Stimulated activated naive B cell treated with anti-CD40 and anti-IgM and Interleukin-4, amounts not matched to agents 10 μg/mL and 1 μg/mL and 100 μg/mL, for 72 hours (primary cell): ENCODE measurements around the gene CFDP1.
A peak's percentile ranks its signal among the peaks of the same experiment; 100 is the strongest.
"Not testable (repeated sequence)": the region's sequence is repeated elsewhere in the genome, so short reads cannot be mapped to it uniquely, and the experiment has no call there.

ENCODE experiments used
- ATAC-seq, 2 donors: fragments of 150-1000 bp; cut with Tn5 transposase; replicated peaks; 2 replicates each; pipeline ENCODE4 v1.10.0; 2021; ENCODE audit warnings: moderate library complexity in 1 of 2
- DNase-seq: peaks from one replicate; pipeline ENCODE4 v3.0.0; 2021
- H3K27ac Mint-ChIP-seq: one replicate; pipeline ENCODE4 v1.8.0; 2022; ENCODE audit warnings: mild to moderate bottlenecking, mixed read lengths
- H3K27me3 Mint-ChIP-seq, 2 donors: one replicate each; pipeline ENCODE4 v1.8.0; 2022; ENCODE audit warnings: mixed read lengths in 2 of 2
- H3K36me3 Mint-ChIP-seq, 2 donors: one replicate each; pipeline ENCODE4 v1.8.0; 2022; ENCODE audit warnings: mixed read lengths in 2 of 2, mild to moderate bottlenecking in 1 of 2
- H3K4me1 Mint-ChIP-seq, 2 donors: one replicate each; pipeline ENCODE4 v1.8.0; 2022; ENCODE audit warnings: mixed read lengths in 2 of 2, mild to moderate bottlenecking in 1 of 2
- H3K4me3 Mint-ChIP-seq, 2 donors: one replicate each; pipeline ENCODE4 v1.8.0; 2022; ENCODE audit warnings: mild to moderate bottlenecking in 2 of 2, mixed read lengths in 2 of 2, moderate library complexity in 1 of 2
- H3K9me3 Mint-ChIP-seq, 2 donors: one replicate each; pipeline ENCODE4 v1.8.0; 2022; ENCODE audit warnings: mixed read lengths in 2 of 2, mild to moderate bottlenecking in 1 of 2

The CFDP1 gene

DNA sequence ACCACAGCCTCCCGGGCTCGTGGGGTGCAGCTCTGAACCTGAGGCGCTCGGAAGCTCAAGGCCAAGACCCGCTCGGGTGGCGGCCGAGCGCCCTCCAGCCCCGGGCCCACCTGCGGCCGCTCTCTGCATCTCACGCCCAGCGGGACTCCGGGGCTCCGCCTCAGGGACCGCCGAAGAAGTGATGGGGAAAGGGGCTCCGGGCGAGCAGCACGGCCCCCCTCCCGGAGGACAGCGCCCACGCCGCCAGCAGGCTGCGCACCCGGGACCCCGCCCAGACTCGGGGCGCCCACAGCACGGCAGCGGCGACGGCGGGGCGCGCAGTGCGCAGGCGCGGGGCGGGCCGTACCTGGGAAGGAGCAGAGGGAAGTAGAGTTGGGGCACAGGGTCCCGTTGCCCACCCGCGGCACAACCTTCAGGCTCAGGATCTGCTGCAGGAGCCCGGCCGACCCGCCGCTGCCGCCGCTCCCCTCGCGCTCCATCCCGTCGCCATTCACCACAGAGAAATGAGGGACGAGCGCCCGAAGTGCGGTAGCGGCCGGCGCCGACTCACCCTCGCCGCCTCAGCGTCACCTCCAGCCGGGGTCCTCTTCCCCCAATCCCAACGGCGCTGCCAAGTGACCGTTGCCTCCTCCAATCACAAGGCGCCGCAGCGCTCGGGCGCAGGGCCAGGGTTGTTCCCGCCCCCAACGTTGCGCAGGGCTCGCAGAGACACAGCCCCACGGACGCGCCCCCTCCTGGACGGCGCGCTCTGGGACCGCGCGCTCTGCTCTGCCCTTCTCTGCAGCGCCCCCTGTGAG lies 31.0 kb upstream of the CFDP1 start, which contains the start of gene TMEM170A:
TMEM170A (minus strand) TSS at position 568 of the 797 bp plus-strand sequence; CDS start at position 479, 89 bp downstream.
- H3K27me3 Mint-ChIP-seq, result no peaks in the 10 kb centered on the region
- peak within 1 kb of the TSS; percentile 87 to 91 for H3K4me3 Mint-ChIP-seq
- H3K4me1 Mint-ChIP-seq, result peaks cover 21 to 37% of the 10 kb centered on the region in 2 donors
- ATAC-seq (peak; percentile 95), DNase-seq (peak; percentile 99)
- H3K27ac Mint-ChIP-seq, result peak within 1 kb of the TSS; percentile 94
- H3K9me3 Mint-ChIP-seq, result no peaks in the 10 kb centered on the region
- H3K36me3 Mint-ChIP-seq, result peaks cover 10 to 11% of the 10 kb centered on the region in 2 donors

DNA sequence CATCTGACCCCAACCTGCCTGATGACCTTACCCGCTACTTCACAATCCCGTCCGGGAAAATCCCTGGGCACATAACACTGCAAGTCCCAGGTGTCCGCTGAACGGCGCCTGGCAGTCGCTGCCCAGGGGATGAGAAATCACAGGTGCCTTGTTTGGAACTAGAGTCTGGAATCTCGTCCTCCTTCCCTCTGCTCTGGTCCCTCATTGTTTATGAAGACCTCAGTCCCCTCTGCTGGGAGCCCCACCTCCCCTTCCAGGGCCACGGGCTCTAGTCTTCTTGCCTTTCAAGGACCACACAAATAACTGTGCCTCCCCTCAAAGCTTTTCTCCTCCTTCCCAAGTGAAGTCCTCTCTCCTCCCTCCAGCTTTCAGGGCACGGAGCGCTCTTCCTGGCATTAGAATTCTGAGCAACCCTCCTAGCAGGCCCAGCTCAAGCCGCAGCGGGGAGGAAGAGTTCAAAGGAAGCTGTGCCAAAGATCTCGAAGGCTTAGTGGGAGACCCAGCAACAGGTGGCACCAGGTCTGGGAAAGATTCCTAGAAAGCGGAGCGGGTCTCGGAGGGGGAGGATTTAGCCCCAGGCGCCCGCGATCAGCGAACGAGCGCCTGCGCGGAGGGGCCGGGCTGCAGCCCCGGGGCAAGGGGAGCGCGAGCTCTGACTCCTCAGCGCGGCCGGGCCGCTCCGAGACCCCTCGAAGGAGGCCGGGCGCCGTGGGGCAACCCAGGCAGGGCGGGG lies 30.3 kb upstream of the CFDP1 start:
- H3K27me3 Mint-ChIP-seq, DNase-seq, H3K9me3 Mint-ChIP-seq: not testable (repeated sequence)
- H3K27ac Mint-ChIP-seq, result peak overlapping the region; percentile 73
- H3K4me3 Mint-ChIP-seq, result peak overlapping the region; percentile 87 to 91
- H3K4me1 Mint-ChIP-seq, result peaks cover 21 to 43% of the 10 kb centered on the region in 2 donors
- ATAC-seq, result peak; percentile 19 to 26
- H3K36me3 Mint-ChIP-seq, result peaks cover 10 to 11% of the 10 kb centered on the region in 2 donors

DNA sequence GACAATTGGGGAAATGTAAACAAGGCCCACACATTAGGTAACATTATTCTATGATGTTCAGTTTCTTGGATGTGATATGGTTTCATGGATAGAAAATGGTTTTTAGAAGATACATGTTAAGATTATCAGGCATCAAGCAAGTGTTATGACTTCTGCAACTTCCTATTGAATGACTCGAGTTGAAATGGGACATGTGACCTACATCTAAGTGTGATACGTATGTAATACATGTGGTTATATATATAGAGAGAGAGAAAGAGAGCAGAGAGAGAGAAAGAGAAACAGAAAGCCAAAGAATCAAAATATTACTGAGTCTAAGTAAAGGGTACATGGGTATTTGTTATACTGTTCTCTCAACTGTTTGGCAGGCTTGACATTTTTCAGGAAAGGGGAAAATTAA lies 29.5 kb upstream of the CFDP1 start:
- DNase-seq, result no peak
- peaks cover 10 to 15% of the 10 kb centered on the region in 2 donors for H3K36me3 Mint-ChIP-seq
- H3K4me3 Mint-ChIP-seq, result peak overlapping the region; percentile 87 to 91
- peaks cover 22 to 49% of the 10 kb centered on the region in 2 donors for H3K4me1 Mint-ChIP-seq
- H3K27me3 Mint-ChIP-seq, result no peaks in the 10 kb centered on the region
- peak overlapping the region; percentile 32 for H3K27ac Mint-ChIP-seq
- H3K9me3 Mint-ChIP-seq, result no peaks in the 10 kb centered on the region
- ATAC-seq, result no peak

DNA sequence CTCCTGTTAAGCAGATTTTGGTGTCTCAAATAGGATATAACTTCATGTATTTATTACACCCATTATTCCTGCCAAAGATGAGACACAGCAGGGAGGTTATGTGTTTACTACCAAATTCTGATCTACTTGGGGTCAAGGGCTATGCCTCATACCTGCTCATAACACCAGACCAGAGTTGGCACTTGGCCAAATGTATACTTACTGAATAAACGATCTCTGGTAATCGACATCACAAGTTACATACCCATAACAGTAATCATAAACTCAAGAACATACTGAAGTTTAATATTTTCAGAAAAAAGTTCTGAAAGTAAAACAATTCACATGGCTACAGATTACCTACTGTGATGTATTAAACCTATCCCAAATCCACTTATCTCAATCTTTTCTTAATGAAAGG lies 28.3 kb upstream of the CFDP1 start:
- Mint-ChIP-seq H3K36me3 (peaks cover 12 to 15% of the 10 kb centered on the region in 2 donors), H3K4me1 (peaks cover 28 to 59% of the 10 kb centered on the region in 2 donors), H3K9me3 (no peaks in the 10 kb centered on the region), H3K4me3 (no peak overlapping the region), H3K27me3 (no peaks in the 10 kb centered on the region), H3K27ac (no peak overlapping the region)
- ATAC-seq (no peak), DNase-seq (no peak)

DNA sequence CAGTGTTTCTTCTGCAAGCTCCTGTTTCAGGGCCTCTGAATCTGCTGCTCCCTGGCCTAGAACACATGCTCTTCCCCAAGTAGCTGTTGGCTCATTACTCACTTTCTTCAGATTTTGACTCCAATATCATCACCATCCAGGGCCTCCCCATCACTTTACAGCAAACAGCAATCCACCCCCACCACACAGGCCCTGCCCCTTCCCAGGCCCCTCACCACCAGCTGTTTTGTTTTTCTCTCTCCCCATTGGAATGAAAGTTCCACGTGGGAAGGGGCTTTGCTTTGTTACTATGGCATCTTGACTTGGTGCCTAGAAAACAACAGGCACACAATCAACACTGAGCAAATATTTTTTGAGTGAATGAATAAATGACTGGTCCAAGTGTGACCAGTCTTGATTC lies 27.1 kb upstream of the CFDP1 start:
- H3K36me3 Mint-ChIP-seq, result peaks cover 12 to 15% of the 10 kb centered on the region in 2 donors
- ATAC-seq, result no peak
- no peak overlapping the region for H3K27ac Mint-ChIP-seq
- no peak for DNase-seq
- H3K4me3 Mint-ChIP-seq, result no peak overlapping the region
- no peaks in the 10 kb centered on the region for H3K9me3 Mint-ChIP-seq
- peaks cover 30 to 62% of the 10 kb centered on the region in 2 donors for H3K4me1 Mint-ChIP-seq
- H3K27me3 Mint-ChIP-seq, result no peaks in the 10 kb centered on the region

DNA sequence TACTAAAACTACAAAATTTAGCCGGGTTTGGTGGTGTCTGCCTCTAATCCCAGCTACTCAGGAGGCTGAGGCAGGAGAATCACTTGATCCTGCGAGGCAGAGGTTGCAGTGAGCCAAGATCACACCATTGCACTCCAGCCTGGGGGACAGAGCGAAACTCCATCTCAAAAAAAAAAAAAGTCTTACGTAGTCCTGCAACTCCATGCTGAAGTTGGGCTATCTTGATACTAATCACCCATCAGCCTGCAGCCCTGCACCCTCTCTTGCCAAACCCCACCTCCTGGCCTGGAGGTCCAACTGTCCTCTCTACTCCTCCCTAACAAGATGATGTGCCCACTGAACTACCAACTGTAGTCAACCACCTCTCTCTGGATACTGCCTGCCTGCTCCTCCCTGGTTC lies 26.4 kb upstream of the CFDP1 start:
- Mint-ChIP-seq H3K36me3 (peaks cover 12 to 15% of the 10 kb centered on the region in 2 donors), H3K27me3 (no peaks in the 10 kb centered on the region), H3K9me3 (no peaks in the 10 kb centered on the region), H3K4me1 (peaks cover 27 to 67% of the 10 kb centered on the region in 2 donors), H3K27ac (no peak overlapping the region), H3K4me3 (no peak overlapping the region)
- ATAC-seq (no peak), DNase-seq (no peak)

DNA sequence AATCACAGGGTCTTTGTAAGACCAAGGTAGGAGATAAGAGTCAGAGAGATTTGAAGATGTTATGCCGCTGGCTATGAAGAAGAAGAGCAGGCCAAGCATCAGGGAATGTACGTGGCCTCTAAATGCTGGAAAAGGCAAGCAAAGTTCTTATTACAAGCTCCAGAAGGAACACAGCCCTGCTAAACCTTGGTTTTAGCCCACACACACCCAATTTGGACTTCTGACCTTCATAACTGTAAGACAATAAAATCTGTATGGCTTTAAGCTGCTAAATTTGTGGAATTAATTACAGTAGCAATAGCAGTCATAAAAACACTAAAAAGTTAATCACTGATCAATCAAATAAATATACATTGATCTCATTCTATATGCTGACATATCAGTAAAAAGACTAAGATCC lies 25.1 kb upstream of the CFDP1 start:
- Mint-ChIP-seq H3K36me3 (peaks cover 12 to 15% of the 10 kb centered on the region in 2 donors), H3K27ac (no peak overlapping the region), H3K9me3 (no peaks in the 10 kb centered on the region), H3K27me3 (no peaks in the 10 kb centered on the region), H3K4me3 (no peak overlapping the region), H3K4me1 (peaks cover 31 to 74% of the 10 kb centered on the region in 2 donors)
- no peak for ATAC-seq
- no peak for DNase-seq

DNA sequence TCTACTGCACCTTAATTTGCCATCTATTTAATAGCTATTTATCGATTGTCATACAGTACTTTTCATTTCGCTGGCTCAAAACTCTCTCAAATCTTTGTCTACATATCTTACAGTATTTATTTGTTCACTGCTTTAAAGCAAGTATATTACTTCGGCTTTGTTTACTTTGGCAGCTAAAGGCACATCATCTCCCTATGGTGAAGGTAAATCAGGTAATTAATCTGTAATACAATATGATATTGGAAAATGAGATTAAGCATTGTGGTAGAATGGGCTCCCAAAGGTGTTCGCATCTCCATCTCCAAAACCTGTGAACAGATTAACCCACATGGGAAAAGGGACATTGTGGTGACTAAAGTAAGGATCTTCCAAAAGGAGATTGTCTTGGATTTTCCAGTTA lies 24.7 kb upstream of the CFDP1 start:
- ATAC-seq (no peak), DNase-seq (no peak)
- Mint-ChIP-seq H3K4me3 (no peak overlapping the region), H3K27me3 (no peaks in the 10 kb centered on the region), H3K36me3 (peaks cover 12 to 15% of the 10 kb centered on the region in 2 donors), H3K4me1 (peaks cover 30 to 74% of the 10 kb centered on the region in 2 donors), H3K27ac (no peak overlapping the region), H3K9me3 (no peaks in the 10 kb centered on the region)

DNA sequence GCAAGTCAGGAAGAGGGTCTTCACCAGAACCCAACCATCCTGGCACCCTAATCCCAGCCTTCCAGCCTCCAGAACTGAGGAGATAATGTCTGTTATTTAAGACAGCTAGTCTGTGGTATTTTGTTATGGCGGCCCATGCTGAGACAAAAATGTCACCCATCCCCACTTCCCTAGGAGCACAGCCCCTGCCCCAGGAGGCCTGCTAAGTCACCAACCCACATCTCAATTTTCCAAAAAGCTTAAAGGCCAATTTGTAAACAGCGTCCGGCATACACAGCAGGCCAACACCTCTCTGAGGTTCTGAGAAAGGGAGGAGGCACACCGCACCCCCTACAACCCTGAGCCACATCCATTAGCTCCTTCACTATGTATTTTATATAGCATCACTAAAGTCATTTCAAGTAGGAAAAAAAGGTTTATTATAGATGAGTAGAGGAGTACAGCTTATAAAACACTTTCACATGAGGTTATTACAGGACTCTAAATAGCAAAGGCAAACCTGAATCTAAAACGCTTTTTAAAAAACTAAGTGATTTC lies 24.2 kb upstream of the CFDP1 start:
- DNase-seq (no peak), ATAC-seq (no peak)
- Mint-ChIP-seq H3K27ac (no peak overlapping the region), H3K4me1 (peaks cover 29 to 72% of the 10 kb centered on the region in 2 donors), H3K4me3 (no peak overlapping the region), H3K27me3 (no peaks in the 10 kb centered on the region), H3K9me3 (no peaks in the 10 kb centered on the region), H3K36me3 (peaks cover 17 to 18% of the 10 kb centered on the region in 2 donors)

DNA sequence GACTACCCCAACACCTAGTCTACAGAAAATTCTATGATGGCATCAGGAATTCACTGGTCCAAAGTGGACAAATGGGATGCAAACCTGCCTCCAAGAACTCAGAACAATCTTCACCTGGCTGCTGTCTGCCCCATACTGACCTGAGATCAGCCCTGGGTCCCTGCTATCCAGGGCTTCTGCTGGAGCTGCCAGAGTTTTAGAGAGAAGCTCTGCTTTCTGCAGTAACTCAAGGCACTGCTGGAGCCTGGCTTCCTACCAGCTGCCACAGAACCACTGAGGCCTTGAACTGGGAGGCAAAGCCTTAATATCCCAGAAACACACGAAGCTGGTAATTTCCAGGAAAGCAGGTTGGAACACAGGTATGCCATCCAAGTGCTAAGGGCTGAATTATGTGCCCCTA lies 23.7 kb upstream of the CFDP1 start:
- Mint-ChIP-seq H3K4me3 (no peak overlapping the region), H3K4me1 (peaks cover 29 to 66% of the 10 kb centered on the region in 2 donors), H3K36me3 (peaks cover 19 to 20% of the 10 kb centered on the region in 2 donors), H3K27ac (no peak overlapping the region), H3K9me3 (no peaks in the 10 kb centered on the region), H3K27me3 (no peaks in the 10 kb centered on the region)
- DNase-seq (no peak), ATAC-seq (no peak)

DNA sequence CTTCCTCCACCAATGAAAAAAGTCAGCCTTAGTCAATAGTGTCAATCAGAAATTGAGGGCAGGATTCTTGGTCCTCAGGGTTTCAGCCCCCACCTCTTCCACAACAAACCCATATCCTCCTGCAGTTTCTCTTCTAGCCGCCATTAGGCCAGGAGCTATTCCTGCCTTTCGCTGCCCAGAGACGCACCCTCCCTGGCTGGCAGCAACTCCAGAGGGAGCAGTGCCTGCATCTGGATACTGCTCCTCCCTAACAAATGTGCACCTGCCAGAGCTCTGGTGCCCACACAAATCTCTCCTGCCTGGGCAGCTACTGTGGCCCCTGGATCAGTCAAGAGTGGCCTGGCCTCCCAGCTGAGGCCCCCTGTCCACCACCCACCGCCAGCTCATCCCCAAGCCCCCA lies 23.2 kb upstream of the CFDP1 start:
- Mint-ChIP-seq H3K36me3 (peaks cover 17 to 23% of the 10 kb centered on the region in 2 donors), H3K4me1 (peaks cover 28 to 63% of the 10 kb centered on the region in 2 donors)
- not testable (repeated sequence) for H3K27ac Mint-ChIP-seq, H3K9me3 Mint-ChIP-seq, DNase-seq, ATAC-seq, H3K4me3 Mint-ChIP-seq, H3K27me3 Mint-ChIP-seq

DNA sequence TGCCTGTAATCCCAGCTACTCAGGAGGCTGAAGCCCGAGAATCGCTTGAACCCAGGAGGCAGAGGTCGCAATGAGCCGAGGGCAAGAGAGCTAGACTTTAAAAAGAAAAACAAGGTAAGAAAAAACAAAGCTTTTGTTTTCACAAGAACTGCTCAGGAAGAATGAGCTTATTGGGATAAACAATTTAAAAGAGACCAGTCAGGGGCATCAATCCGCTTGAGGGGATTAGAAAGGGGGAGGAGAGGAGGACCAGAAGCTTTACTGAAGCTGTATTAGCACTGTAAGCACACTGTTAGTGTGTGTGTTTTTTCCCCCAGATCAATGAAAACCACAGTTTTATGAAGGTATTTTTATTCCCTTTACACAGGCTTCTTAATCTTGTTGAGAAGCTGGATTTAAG lies 22.4 kb upstream of the CFDP1 start:
- DNase-seq (no peak), ATAC-seq (no peak)
- Mint-ChIP-seq H3K9me3 (no peaks in the 10 kb centered on the region), H3K27ac (no peak overlapping the region), H3K4me1 (peaks cover 28 to 62% of the 10 kb centered on the region in 2 donors), H3K36me3 (peaks cover 23 to 29% of the 10 kb centered on the region in 2 donors), H3K4me3 (no peak overlapping the region), H3K27me3 (no peaks in the 10 kb centered on the region)

DNA sequence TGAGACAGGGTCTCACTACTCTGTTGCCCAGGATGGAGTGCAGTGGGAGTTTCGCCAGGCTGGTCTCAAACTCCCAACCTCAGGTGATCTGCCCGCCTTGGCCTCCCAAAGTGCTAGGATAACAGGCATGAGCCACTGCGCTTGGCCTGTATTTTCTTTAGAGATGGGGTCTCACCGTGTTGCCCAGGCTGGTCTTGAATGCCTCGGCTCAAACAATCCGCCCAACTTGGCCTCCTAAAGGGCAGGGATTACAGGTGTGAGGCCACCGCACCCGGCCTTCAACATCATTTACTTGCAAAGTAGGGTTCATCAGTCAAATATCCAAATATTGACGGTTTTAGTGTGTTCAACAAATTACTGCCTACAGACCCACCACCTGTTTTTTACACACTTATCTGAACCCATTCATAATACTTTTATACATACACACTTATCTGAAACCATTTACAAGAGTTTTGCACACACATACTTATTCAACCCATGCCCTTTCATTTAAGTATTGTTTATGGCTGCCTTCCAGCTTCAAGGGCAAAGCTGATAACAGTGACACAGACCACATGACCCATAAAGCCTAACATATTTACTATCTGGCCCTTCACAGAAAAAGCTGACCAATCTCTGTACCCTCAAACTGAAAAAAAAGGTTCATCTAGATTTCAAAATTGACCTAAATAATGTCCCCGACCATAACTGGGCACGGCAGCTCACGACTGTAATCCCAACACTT lies 19.3 kb upstream of the CFDP1 start:
- Mint-ChIP-seq H3K9me3 (no peaks in the 10 kb centered on the region), H3K27ac (no peak overlapping the region), H3K36me3 (peaks cover 19 to 24% of the 10 kb centered on the region in 2 donors), H3K4me3 (no peak overlapping the region), H3K27me3 (no peaks in the 10 kb centered on the region), H3K4me1 (peaks cover 17 to 34% of the 10 kb centered on the region in 2 donors)
- ATAC-seq (no peak), DNase-seq (no peak)

DNA sequence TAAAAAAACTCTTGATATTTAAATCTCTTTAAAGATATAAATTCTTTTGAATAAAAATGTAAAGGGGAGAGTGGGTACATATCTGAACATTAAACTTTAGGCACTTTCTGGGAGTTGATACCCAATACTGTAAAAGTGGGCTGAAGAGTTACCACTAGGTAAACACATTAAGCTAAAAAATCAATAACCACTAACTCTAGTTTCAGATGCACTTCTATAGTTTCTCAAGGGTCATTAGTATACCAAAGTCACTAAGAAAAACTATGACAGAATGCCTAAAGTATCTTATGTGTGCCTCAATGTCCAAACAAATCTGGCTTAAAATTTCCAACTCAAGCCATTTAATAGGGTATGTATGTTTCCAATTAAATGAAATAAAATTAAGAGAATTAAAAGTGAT lies 13.1 kb upstream of the CFDP1 start:
- no peak overlapping the region for H3K27ac Mint-ChIP-seq
- ATAC-seq, result no peak
- H3K36me3 Mint-ChIP-seq, result peaks cover 12 to 20% of the 10 kb centered on the region in 2 donors
- H3K4me3 Mint-ChIP-seq, result no peak overlapping the region
- no peaks in the 10 kb centered on the region for H3K9me3 Mint-ChIP-seq
- no peaks in the 10 kb centered on the region for H3K27me3 Mint-ChIP-seq
- DNase-seq, result no peak
- H3K4me1 Mint-ChIP-seq, result no peaks in the 10 kb centered on the region
